DND-41 (cell line): ENCODE data around the gene COL8A1.
"Not testable (repeated sequence)": the region's sequence is repeated elsewhere in the genome, so short reads cannot be mapped to it uniquely, and the experiment has no call there.

Experiments
- EZH2 ChIP-seq: IDR thresholded peaks from 3 replicates; pipeline ENCODE4 v1.6.1; 2012; ENCODE audit warnings: borderline replicate concordance, low read depth, mild to moderate bottlenecking, moderate library complexity, low read length, inconsistent platforms; ENCODE audit not compliant: severe bottlenecking
- TF ChIP-seq, protein P1 (sequence below): IDR thresholded peaks from 2 replicates; pipeline ENCODE4 v1.5.1; 2012; ENCODE audit warnings: borderline replicate concordance, low read length, moderate library complexity, mild to moderate bottlenecking; ENCODE audit not compliant: poor library complexity, severe bottlenecking; ENCODE audit errors: extremely low read depth

DNA sequence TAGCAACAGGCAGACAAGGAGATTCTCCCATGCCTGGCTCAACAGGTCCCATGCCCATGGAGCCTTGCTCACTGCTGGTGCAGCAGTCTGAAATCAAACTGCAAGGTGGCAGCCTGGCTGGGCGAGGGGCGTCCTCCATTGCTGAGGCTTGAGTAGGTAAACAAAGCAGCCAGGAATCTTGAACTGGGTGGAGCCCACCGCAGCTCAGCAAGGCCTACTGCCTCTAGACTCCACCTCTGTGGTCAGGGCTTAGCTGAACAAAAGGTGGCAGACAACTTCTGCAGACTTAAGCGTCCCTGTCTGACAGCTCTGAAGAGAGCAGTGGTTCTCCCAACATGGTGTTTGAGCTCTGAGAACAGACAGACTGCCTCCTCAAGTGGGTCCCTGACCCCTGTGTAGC is 49.2 kb upstream of the COL8A1 start:
- TF ChIP-seq, protein P1, sequence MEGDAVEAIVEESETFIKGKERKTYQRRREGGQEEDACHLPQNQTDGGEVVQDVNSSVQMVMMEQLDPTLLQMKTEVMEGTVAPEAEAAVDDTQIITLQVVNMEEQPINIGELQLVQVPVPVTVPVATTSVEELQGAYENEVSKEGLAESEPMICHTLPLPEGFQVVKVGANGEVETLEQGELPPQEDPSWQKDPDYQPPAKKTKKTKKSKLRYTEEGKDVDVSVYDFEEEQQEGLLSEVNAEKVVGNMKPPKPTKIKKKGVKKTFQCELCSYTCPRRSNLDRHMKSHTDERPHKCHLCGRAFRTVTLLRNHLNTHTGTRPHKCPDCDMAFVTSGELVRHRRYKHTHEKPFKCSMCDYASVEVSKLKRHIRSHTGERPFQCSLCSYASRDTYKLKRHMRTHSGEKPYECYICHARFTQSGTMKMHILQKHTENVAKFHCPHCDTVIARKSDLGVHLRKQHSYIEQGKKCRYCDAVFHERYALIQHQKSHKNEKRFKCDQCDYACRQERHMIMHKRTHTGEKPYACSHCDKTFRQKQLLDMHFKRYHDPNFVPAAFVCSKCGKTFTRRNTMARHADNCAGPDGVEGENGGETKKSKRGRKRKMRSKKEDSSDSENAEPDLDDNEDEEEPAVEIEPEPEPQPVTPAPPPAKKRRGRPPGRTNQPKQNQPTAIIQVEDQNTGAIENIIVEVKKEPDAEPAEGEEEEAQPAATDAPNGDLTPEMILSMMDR: not testable (repeated sequence)
- TF ChIP-seq EZH2: not testable (repeated sequence)
